DND-41 (cell line): ENCODE results near the gene AKR1B1.

Experiments
- CTCF ChIP-seq: IDR thresholded peaks from 2 replicates; pipeline ENCODE4 v1.5.1; 2012; ENCODE audit warnings: borderline replicate concordance, low read length, moderate library complexity, mild to moderate bottlenecking; ENCODE audit not compliant: poor library complexity, severe bottlenecking; ENCODE audit errors: extremely low read depth
- EZH2 ChIP-seq: IDR thresholded peaks from 3 replicates; pipeline ENCODE4 v1.6.1; 2012; ENCODE audit warnings: borderline replicate concordance, low read depth, mild to moderate bottlenecking, moderate library complexity, low read length, inconsistent platforms; ENCODE audit not compliant: severe bottlenecking

DNA sequence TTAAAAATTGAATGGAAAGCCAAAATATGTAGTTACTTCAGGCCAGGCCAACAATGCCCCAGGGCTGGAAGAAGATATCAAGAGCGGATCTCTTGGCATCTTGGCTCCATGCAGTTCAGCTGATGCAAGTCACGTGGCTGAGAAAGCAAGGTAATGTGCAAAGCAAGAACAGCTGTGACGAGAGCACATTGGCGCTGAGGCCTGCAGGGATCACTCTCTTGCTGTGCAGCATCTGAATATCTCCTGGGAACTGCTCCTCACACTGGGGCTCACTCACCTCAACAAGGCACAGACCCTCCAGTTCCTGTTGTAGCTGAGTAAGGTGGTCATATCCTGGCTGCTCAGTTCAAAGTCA is 14.0 kb downstream of the AKR1B1 start:
- no peak for TF ChIP-seq CTCF
- no peak for TF ChIP-seq EZH2
